Activated naive CD8-positive, alpha-beta T cell treated with anti-CD3 and anti-CD28 coated beads, Interleukin-2, amount 50 U/mL, for 24 hours (primary cell): Measurements from ENCODE around the gene PDE4DIP.
"Not testable (repeated sequence)": the region's sequence is repeated elsewhere in the genome, so short reads cannot be mapped to it uniquely, and the experiment has no call there.

ENCODE experiments used
- ATAC-seq: fragments of 150-1000 bp; cut with Tn5 transposase; one replicate; pipeline ENCODE4 v1.10.0; 2021
- DNase-seq: peaks from one replicate; pipeline ENCODE4 v3.0.0; 2021
- H3K27ac Mint-ChIP-seq: one replicate; pipeline ENCODE4 v1.8.0; 2021; ENCODE audit warnings: mild to moderate bottlenecking, mixed read lengths
- H3K27me3 Mint-ChIP-seq: one replicate; pipeline ENCODE4 v1.8.0; 2021; ENCODE audit warnings: mixed read lengths
- H3K36me3 Mint-ChIP-seq: one replicate; pipeline ENCODE4 v1.8.0; 2021; ENCODE audit warnings: low read depth, mixed read lengths
- H3K4me1 Mint-ChIP-seq: one replicate; pipeline ENCODE4 v1.8.0; 2021; ENCODE audit warnings: mixed read lengths
- H3K4me3 Mint-ChIP-seq: one replicate; pipeline ENCODE4 v1.8.0; 2021; ENCODE audit warnings: mild to moderate bottlenecking, moderate library complexity, mixed read lengths
- H3K9me3 Mint-ChIP-seq: one replicate; pipeline ENCODE4 v1.8.0; 2021; ENCODE audit warnings: mixed read lengths

The PDE4DIP gene

DNA sequence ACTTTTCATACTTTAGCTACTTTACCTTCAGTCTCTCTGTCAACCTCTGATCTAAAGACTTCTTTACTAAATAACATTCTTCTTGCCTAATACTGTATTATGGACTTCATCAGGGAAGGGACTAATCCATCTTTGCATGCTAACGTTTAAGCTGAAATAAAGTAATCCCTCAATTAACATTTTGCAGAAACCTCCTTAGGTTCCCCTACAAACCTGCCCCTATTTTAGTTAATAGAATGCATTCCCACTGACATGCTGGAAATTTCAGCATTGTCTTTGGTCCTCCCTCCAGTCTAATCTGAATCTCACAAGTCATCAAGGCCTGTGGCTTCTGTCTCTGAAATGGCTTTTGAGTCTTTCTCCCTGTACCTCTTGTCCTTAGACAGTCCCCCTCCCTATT is 83.4 kb downstream of the PDE4DIP start:
- ATAC-seq, H3K9me3 Mint-ChIP-seq, H3K27me3 Mint-ChIP-seq, H3K36me3 Mint-ChIP-seq, H3K4me3 Mint-ChIP-seq, H3K4me1 Mint-ChIP-seq, H3K27ac Mint-ChIP-seq, DNase-seq: not testable (repeated sequence)

- not testable (repeated sequence) for H3K27me3 Mint-ChIP-seq, H3K4me1 Mint-ChIP-seq, H3K27ac Mint-ChIP-seq, DNase-seq, H3K36me3 Mint-ChIP-seq, H3K9me3 Mint-ChIP-seq, ATAC-seq, H3K4me3 Mint-ChIP-seq
Observed at GRCh38 chr1:148929253-148929652, 85.0 kb downstream of the PDE4DIP start.

GRCh38 chr1:148935381-148936002 is 91.3 kb downstream of the PDE4DIP start:
- ATAC-seq, H3K4me1 Mint-ChIP-seq, DNase-seq, H3K4me3 Mint-ChIP-seq, H3K9me3 Mint-ChIP-seq, H3K36me3 Mint-ChIP-seq, H3K27ac Mint-ChIP-seq, H3K27me3 Mint-ChIP-seq: not testable (repeated sequence)

DNA sequence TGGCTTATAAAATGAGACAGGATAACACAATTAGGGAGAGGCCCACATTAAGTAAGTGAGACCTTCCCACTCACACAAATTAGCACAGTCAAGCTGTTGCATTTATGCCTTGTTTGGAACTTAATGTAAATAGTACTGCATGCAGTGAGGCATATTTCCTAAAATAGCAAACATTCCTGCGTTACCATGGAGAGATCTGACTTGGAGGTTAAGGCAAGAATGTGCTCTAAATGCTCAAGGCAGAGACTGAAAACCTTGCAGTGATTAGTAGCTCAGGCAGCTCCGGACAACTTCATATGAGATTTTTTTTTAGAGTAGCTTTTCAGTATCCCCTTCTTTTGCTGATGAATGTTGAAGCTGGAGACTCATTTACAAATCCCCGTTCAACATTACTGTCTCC is 98.7 kb downstream of the PDE4DIP start:
- H3K4me1 Mint-ChIP-seq, H3K9me3 Mint-ChIP-seq, H3K27me3 Mint-ChIP-seq, H3K36me3 Mint-ChIP-seq, H3K4me3 Mint-ChIP-seq, ATAC-seq, H3K27ac Mint-ChIP-seq, DNase-seq: not testable (repeated sequence)

DNA sequence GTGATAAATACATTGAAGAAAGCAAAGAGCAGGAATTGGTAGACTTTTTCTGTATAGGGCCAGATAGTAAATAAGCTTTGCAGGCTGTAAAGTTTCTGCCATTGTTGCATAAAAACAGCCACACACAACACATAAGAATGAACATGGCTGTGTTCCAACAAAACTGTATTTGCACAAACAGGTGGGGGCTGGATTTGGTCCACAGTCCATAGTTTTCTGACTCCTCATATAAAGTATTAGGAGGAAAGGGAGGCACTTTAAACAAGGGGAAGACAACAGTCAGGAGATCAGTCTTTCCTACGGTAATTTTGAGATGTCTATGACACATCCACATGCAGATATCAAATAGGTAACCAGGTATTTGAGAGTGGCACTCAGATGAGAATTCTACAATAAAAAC is 100.9 kb downstream of the PDE4DIP start:
- H3K36me3 Mint-ChIP-seq, H3K27ac Mint-ChIP-seq, ATAC-seq, H3K9me3 Mint-ChIP-seq, H3K27me3 Mint-ChIP-seq, H3K4me3 Mint-ChIP-seq, DNase-seq, H3K4me1 Mint-ChIP-seq: not testable (repeated sequence)

GRCh38 chr1:148948768-148949167 is 104.5 kb downstream of the PDE4DIP start:
- not testable (repeated sequence) for H3K27ac Mint-ChIP-seq, H3K27me3 Mint-ChIP-seq, ATAC-seq, H3K9me3 Mint-ChIP-seq, DNase-seq, H3K36me3 Mint-ChIP-seq, H3K4me3 Mint-ChIP-seq
- peaks cover 14% of the 10 kb centered on the region for H3K4me1 Mint-ChIP-seq

- H3K27ac Mint-ChIP-seq: peak overlapping the region; percentile 67
- peaks cover 18% of the 10 kb centered on the region for H3K4me1 Mint-ChIP-seq
- ATAC-seq: peak; percentile 84
- H3K27me3 Mint-ChIP-seq, H3K36me3 Mint-ChIP-seq, H3K9me3 Mint-ChIP-seq: not testable (repeated sequence)
- peak overlapping the region; percentile 77 for H3K4me3 Mint-ChIP-seq
- DNase-seq: peak; percentile 75
Observed at GRCh38 chr1:148951336-148952227, 107.4 kb downstream of the PDE4DIP start.

GRCh38 chr1:148952253-148952937 is 108.2 kb downstream of the PDE4DIP start:
- H3K36me3 Mint-ChIP-seq, H3K27me3 Mint-ChIP-seq, H3K9me3 Mint-ChIP-seq: not testable (repeated sequence)
- DNase-seq (peak; percentile 65), ATAC-seq (peak; percentile 68)
- Mint-ChIP-seq H3K27ac (peak overlapping the region; percentile 67), H3K4me1 (peaks cover 16% of the 10 kb centered on the region), H3K4me3 (peak overlapping the region; percentile 81)

DNA sequence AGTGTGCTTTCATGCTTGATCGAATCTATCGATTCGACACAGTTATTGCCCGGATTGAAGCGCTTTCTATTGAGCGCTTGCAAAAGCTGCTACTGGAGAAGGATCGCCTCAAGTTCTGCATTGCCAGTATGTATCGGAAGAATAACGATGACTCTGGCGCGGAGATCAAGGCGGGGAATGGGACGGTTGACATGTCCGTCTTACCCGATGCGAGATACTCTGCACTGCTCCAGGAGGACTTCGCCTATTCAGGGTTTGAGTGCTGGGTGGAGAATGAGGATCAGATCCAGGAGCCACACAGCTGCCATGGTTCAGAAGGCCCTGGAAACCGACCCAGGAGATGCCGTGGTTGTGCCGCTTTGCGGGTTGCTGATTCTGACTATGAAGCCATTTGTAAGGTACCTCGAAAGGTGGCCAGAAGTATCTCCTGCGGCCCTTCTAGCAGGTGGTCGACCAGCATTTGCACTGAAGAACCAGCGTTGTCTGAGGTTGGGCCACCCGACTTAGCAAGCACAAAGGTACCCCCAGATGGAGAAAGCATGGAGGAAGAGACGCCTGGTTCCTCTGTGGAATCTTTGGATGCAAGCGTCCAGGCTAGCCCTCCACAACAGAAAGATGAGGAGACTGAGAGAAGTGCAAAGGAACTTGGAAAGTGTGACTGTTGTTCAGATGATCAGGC is 108.8 kb downstream of the PDE4DIP start:
- H3K9me3 Mint-ChIP-seq, H3K27ac Mint-ChIP-seq, H3K36me3 Mint-ChIP-seq, ATAC-seq, H3K27me3 Mint-ChIP-seq: not testable (repeated sequence)
- peak overlapping the region; percentile 81 for H3K4me3 Mint-ChIP-seq
- peaks cover 16% of the 10 kb centered on the region for H3K4me1 Mint-ChIP-seq
- peak; percentile 13 for DNase-seq

- not testable (repeated sequence) for DNase-seq, H3K27ac Mint-ChIP-seq, H3K9me3 Mint-ChIP-seq, H3K36me3 Mint-ChIP-seq, H3K27me3 Mint-ChIP-seq, ATAC-seq
- H3K4me3 Mint-ChIP-seq: peak overlapping the region; percentile 67
- H3K4me1 Mint-ChIP-seq: peaks cover 15% of the 10 kb centered on the region
Observed at GRCh38 chr1:148953730-148954129, 109.5 kb downstream of the PDE4DIP start.

- H3K36me3 Mint-ChIP-seq, H3K27ac Mint-ChIP-seq, H3K9me3 Mint-ChIP-seq, ATAC-seq, H3K4me3 Mint-ChIP-seq, DNase-seq, H3K27me3 Mint-ChIP-seq, H3K4me1 Mint-ChIP-seq: not testable (repeated sequence)
Observed at GRCh38 chr1:148958343-148958742, 114.1 kb downstream of the PDE4DIP start.

GRCh38 chr1:148960212-148961000 is 116.2 kb downstream of the PDE4DIP start:
- not testable (repeated sequence) for H3K9me3 Mint-ChIP-seq, H3K27ac Mint-ChIP-seq, H3K4me3 Mint-ChIP-seq, ATAC-seq, H3K4me1 Mint-ChIP-seq, H3K27me3 Mint-ChIP-seq, DNase-seq, H3K36me3 Mint-ChIP-seq

DNA sequence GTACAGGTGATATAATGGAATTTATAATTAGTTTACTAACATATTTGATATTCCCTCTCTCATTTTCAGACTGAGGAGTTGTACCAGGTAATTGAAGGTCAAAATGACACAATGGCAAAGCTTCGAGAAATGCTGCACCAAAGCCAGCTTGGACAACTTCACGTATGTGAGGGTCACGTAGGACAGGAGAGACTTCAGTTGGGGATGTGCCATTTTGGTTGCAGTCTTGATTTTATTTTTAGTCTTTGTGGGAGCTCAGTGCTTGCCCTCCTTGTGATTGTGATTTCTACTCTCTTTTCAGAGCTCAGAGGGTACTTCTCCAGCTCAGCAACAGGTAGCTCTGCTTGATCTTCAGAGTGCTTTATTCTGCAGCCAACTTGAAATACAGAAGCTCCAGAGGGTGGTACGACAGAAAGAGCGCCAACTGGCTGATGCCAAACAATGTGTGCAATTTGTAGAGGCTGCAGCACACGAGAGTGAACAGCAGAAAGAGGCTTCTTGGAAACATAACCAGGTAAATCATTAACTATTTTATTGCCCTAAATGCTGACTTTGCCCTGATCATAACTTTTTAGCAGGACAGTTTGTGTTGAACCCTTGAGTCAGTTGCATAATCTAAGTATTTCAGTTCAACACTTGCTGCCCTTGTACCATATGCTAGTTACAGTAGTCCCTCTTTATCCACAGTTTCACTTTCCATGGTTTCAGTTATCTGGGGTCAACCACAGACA is 118.1 kb downstream of the PDE4DIP start:
- not testable (repeated sequence) for H3K4me1 Mint-ChIP-seq, ATAC-seq, H3K4me3 Mint-ChIP-seq, H3K9me3 Mint-ChIP-seq, H3K27ac Mint-ChIP-seq, H3K27me3 Mint-ChIP-seq, H3K36me3 Mint-ChIP-seq, DNase-seq
